CD14-positive monocyte (primary cell): ENCODE data around the gene RD3L. TPM values are rescaled to one million over a fixed set of nuclear protein-coding genes. Genes with fewer than 3 reads are reported as not detected.
A peak's percentile ranks its signal among the peaks of the same experiment; 100 is the strongest.
"Not testable (repeated sequence)": the region's sequence is repeated elsewhere in the genome, so short reads cannot be mapped to it uniquely, and the experiment has no call there.

Experiments
- DNase-seq, 3 donors: peaks; one replicate each; pipeline ENCODE4 v3.0.0-alpha.2; 2011 to 2022
- H2AFZ ChIP-seq: 2 replicates; pipeline ENCODE4 v1.6.0; 2012; ENCODE audit warnings: mild to moderate bottlenecking, low read depth, low read length, inconsistent platforms; ENCODE audit not compliant: insufficient read depth, poor library complexity, severe bottlenecking
- H3K27ac ChIP-seq, 2 donors: 1 replicate in 1 of 2; 2 replicates in 1 of 2; pipeline ENCODE4 v1.5.1; 2012 to 2013; ENCODE audit warnings: low read length in 2 of 2, control low read depth in 1 of 2, inconsistent platforms in 1 of 2, low read depth in 1 of 2, mild to moderate bottlenecking in 1 of 2
- H3K27me3 ChIP-seq, 2 donors: one replicate each; pipeline versions ENCODE4 v1.6.0 to v1.6.1; 2011 to 2013; ENCODE audit warnings: low read length in 2 of 2; ENCODE audit not compliant: control insufficient read depth in 2 of 2, insufficient read depth in 2 of 2
- H3K36me3 ChIP-seq, 2 donors: replicated peaks in 1 of 2; 1 replicate in 1 of 2; 2 replicates in 1 of 2; pipeline versions ENCODE4 v1.5.1 to v1.6.1; 2012 to 2013; ENCODE audit warnings: low read length in 2 of 2, control low read depth in 1 of 2, inconsistent platforms in 1 of 2, mild to moderate bottlenecking in 1 of 2; ENCODE audit not compliant: insufficient read depth in 2 of 2, control insufficient read depth in 1 of 2
- H3K4me1 ChIP-seq, 2 donors: 1 replicate in 1 of 2; 2 replicates in 1 of 2; pipeline versions ENCODE4 v1.5.1 to v1.6.1; 2012 to 2013; ENCODE audit warnings: low read length in 2 of 2, control low read depth in 1 of 2, inconsistent platforms in 1 of 2, mild to moderate bottlenecking in 1 of 2, moderate library complexity in 1 of 2; ENCODE audit not compliant: insufficient read depth in 2 of 2, control insufficient read depth in 1 of 2
- H3K4me2 ChIP-seq: replicated peaks from 2 replicates; pipeline ENCODE3; 2012; ENCODE audit warnings: low read length, moderate library complexity, mild to moderate bottlenecking; ENCODE audit not compliant: poor library complexity, severe bottlenecking; ENCODE audit errors: extremely low read depth
- H3K4me3 ChIP-seq, 3 experiments: fragments of 200-600 bp in 1 of 3; sonication (generic) in 1 of 3; replicated peaks in 1 of 3; 1 replicate in 2 of 3; 2 replicates in 1 of 3; pipeline ENCODE4 v1.5.1; 2011 to 2013; ENCODE audit warnings: low read length in 3 of 3, mild to moderate bottlenecking in 3 of 3, control low read depth in 2 of 3, low read depth in 2 of 3, inconsistent platforms in 1 of 3, moderate library complexity in 1 of 3
- H3K79me2 ChIP-seq: 2 replicates; pipeline ENCODE4 v1.6.0; 2012; ENCODE audit warnings: mild to moderate bottlenecking, control low read depth, inconsistent platforms, low read length, moderate library complexity; ENCODE audit not compliant: insufficient read depth
- H3K9ac ChIP-seq: 2 replicates; pipeline ENCODE4 v1.6.0; 2017; ENCODE audit warnings: low read length, mild to moderate bottlenecking; ENCODE audit not compliant: insufficient read depth, poor library complexity, severe bottlenecking
- H3K9me3 ChIP-seq, 2 donors: replicated peaks in 1 of 2; 1 replicate in 1 of 2; 2 replicates in 1 of 2; pipeline versions ENCODE4 v1.5.1 to v1.6.1; 2012 to 2013; ENCODE audit warnings: low read length in 2 of 2, control low read depth in 1 of 2; ENCODE audit not compliant: control insufficient read depth in 1 of 2, insufficient read depth in 1 of 2
- H4K20me1 ChIP-seq: 2 replicates; pipeline ENCODE4 v1.6.0; 2012; ENCODE audit warnings: mild to moderate bottlenecking, low read length, control low read depth, moderate library complexity; ENCODE audit not compliant: insufficient read depth
- H3K27ac Mint-ChIP-seq, 7 donors: one replicate each; pipeline ENCODE4 v1.8.0; 2020; ENCODE audit warnings: mild to moderate bottlenecking in 7 of 7, mixed read lengths in 7 of 7, moderate library complexity in 6 of 7, inconsistent platforms in 2 of 7
- H3K27me3 Mint-ChIP-seq, 3 donors: one replicate each; pipeline ENCODE4 v1.8.0; 2021 to 2022; ENCODE audit warnings: low read depth in 3 of 3, mild to moderate bottlenecking in 3 of 3, mixed read lengths in 3 of 3, moderate library complexity in 3 of 3, inconsistent platforms in 1 of 3
- H3K36me3 Mint-ChIP-seq, 2 donors: one replicate each; pipeline ENCODE4 v1.8.0; 2020; ENCODE audit warnings: mixed read lengths in 2 of 2, inconsistent platforms in 1 of 2, mild to moderate bottlenecking in 1 of 2
- H3K4me1 Mint-ChIP-seq: one replicate; pipeline ENCODE4 v1.8.0; 2020; ENCODE audit warnings: mild to moderate bottlenecking, mixed read lengths
- H3K4me3 Mint-ChIP-seq, 2 donors: one replicate each; pipeline ENCODE4 v1.8.0; 2020; ENCODE audit warnings: mild to moderate bottlenecking in 2 of 2, mixed read lengths in 2 of 2, moderate library complexity in 1 of 2
- H3K9me3 Mint-ChIP-seq, 7 donors: one replicate each; pipeline ENCODE4 v1.8.0; 2020 to 2022; ENCODE audit warnings: mixed read lengths in 7 of 7, mild to moderate bottlenecking in 6 of 7, moderate library complexity in 6 of 7, inconsistent platforms in 2 of 7
- WGBS: methylation state at CpG from one replicate; pipeline ENCODE4 v1.1.5; 2013; ENCODE audit warnings: missing lambda C conversion rate; ENCODE audit not compliant: insufficient coverage; 5-methylcytosine and 5-hydroxymethylcytosine counted together
- intact Hi-C, 2 donors: fragments of 100-400 bp; cut with micrococcal nuclease; formaldehyde crosslinking; loops; one replicate each; pipeline versions ENCODE4 v1.15.0 to v1.15.1; 2023
- polyA plus RNA-seq, 3 donors: library from polyadenylated mRNA; depleted of rRNA in 1 of 3; unstranded in 2 of 3; stranded (reverse) in 1 of 3; fragments of 300-500 nt in 2 of 3; fragments of >200 nt in 1 of 3; fragmentation: Illumina TruSeq in 2 of 3; gene quantifications; 1 replicate in 2 of 3; 2 replicates in 1 of 3; pipeline ENCODE4 v1.2.3, GENCODE V29; 2012 to 2021
- TF ChIP-seq, protein P1 (sequence below): fragments of 200-600 bp; IDR thresholded peaks from one replicate; pipeline ENCODE4 v1.8.0; 2022; ENCODE audit warnings: antibody characterized with exemption, mild to moderate bottlenecking

Gene RD3L
- polyA plus RNA-seq, 3 donors, result not detected

DNA sequence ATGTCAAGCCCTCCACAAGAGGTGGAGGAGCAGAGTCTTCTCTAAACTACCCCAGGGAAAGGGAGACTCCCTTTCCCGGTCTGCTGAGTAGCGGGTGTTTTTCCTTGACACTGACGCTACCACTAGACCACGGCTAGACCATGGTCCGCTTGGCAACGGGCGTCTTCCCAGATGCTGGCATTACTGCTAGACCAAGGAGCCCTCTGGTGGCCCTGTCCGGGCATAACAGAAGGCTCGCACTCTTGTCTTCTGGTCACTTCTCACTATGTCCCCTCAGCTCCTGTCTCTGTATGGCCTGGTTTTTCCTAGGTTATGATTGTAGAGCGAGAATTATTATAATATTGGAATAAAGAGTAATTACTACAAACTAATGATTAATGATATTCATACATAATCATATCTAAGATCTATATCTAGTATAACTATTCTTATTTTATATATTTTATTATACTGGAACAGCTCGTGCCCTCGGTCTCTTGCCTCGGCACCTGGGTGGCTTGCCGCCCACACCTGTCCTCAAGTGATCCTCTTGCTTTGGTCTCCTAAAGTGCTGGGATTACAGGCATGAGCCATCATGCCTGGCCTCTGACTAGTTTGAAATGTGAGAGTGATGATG lies 38.4 kb upstream of the RD3L start:
- TF ChIP-seq, protein P1, sequence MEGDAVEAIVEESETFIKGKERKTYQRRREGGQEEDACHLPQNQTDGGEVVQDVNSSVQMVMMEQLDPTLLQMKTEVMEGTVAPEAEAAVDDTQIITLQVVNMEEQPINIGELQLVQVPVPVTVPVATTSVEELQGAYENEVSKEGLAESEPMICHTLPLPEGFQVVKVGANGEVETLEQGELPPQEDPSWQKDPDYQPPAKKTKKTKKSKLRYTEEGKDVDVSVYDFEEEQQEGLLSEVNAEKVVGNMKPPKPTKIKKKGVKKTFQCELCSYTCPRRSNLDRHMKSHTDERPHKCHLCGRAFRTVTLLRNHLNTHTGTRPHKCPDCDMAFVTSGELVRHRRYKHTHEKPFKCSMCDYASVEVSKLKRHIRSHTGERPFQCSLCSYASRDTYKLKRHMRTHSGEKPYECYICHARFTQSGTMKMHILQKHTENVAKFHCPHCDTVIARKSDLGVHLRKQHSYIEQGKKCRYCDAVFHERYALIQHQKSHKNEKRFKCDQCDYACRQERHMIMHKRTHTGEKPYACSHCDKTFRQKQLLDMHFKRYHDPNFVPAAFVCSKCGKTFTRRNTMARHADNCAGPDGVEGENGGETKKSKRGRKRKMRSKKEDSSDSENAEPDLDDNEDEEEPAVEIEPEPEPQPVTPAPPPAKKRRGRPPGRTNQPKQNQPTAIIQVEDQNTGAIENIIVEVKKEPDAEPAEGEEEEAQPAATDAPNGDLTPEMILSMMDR, result peak; percentile 82
- not testable (repeated sequence) for H3K27ac Mint-ChIP-seq, H3K4me1 ChIP-seq, H3K9me3 ChIP-seq, H3K4me3 ChIP-seq, H3K27me3 Mint-ChIP-seq, H3K9ac ChIP-seq, H3K27me3 ChIP-seq, H3K4me2 ChIP-seq, H3K4me1 Mint-ChIP-seq, H2AFZ ChIP-seq, H3K27ac ChIP-seq, H4K20me1 ChIP-seq, H3K4me3 Mint-ChIP-seq, H3K79me2 ChIP-seq
- 92% methylated on average over 4 of the region's 14 CpGs for WGBS
- H3K36me3 ChIP-seq, result peaks cover 3 to 49% of the 10 kb centered on the region in 2 donors
- Mint-ChIP-seq H3K36me3 (peaks cover 54 to 88% of the 10 kb centered on the region in 2 donors), H3K9me3 (peaks cover 0 to 12% (median 6%) of the 10 kb centered on the region in 7 donors)
- DNase-seq, result peak in 2 of 3 donors; percentile 12
- intact Hi-C loops, result loop anchor here (2.0 to 5.0 kb wide), 3 partner anchors 78 to 173 kb away; no protein-coding TSS in a partner anchor

DNA sequence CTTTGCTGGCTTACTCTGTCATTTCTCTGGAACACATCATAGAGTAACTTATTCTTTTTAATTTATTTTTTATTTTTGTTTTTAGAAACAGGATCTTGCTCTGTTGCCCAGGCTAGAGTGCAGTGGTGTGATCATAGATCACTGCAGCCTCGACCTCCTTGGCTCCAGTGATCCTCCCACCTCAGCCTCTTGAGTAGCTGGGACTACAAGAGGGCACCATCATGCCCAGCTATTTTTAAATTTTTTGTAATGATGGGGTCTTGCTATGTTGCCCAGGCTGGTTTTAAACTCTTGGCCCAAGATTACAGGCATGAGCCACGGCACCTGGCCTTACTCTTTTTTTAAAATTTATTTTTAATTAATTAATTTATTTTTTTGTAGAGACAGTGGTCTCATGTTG lies 32.2 kb upstream of the RD3L start:
- whole genome bisulfite sequencing, result no CpG with 5 or more reads among the region's 2 CpGs
- peak overlapping the region in 1 of 7 donors; percentile 85 for H3K27ac Mint-ChIP-seq
- H4K20me1 ChIP-seq, result no peaks in the 10 kb centered on the region

More for the DNA sequence above, 32.2 kb upstream of the RD3L start:
- Mint-ChIP-seq H3K4me3 (no peak overlapping the region), H3K27me3 (peaks cover 0 to 2% (median 0%) of the 10 kb centered on the region in 3 donors), H3K4me1 (no peaks in the 10 kb centered on the region), H3K9me3 (no peaks in the 10 kb centered on the region), H3K36me3 (peaks cover 52 to 74% of the 10 kb centered on the region in 2 donors)
- H2AFZ ChIP-seq, result no peak overlapping the region
- no peaks in the 10 kb centered on the region for H3K27me3 ChIP-seq
- H3K36me3 ChIP-seq, result peaks cover 0 to 73% of the 10 kb centered on the region in 2 donors
- H3K4me2 ChIP-seq, result no peak overlapping the region
- H3K9ac ChIP-seq, result no peak overlapping the region
- no peaks in the 10 kb centered on the region for H3K9me3 ChIP-seq
- DNase-seq, result no peak
- intact Hi-C loops, result no loop called here
- H3K4me1 ChIP-seq, result no peaks in the 10 kb centered on the region
- H3K4me3 ChIP-seq, result no peak overlapping the region
- H3K27ac ChIP-seq, result no peak overlapping the region
- no peaks in the 10 kb centered on the region for H3K79me2 ChIP-seq
- TF ChIP-seq, protein P1, result no peak
